Liver (tissue), 9 donors: ENCODE measurements around the gene CLEC10A. TPM values are rescaled to one million over a fixed set of nuclear protein-coding genes. Genes with fewer than 3 reads are reported as not detected.
A peak's percentile ranks its signal among the peaks of the same experiment; 100 is the strongest.

Experiments used
- DNase-seq: peaks from one replicate; pipeline ENCODE4 v3.0.0-alpha.2; 2017; ENCODE audit warnings: low spot score
- H3K27ac ChIP-seq, 2 donors: one replicate each; pipeline ENCODE4 v1.7.0; 2013; ENCODE audit warnings: inconsistent platforms in 2 of 2, low read length in 2 of 2, control low read depth in 1 of 2, low read depth in 1 of 2, mild to moderate bottlenecking in 1 of 2
- H3K27me3 ChIP-seq, 4 donors: one replicate each; pipeline versions ENCODE4 v1.6.1 to v1.7.0; 2013; ENCODE audit warnings: low read length in 3 of 4, inconsistent platforms in 1 of 4, mild to moderate bottlenecking in 1 of 4, moderate library complexity in 1 of 4; ENCODE audit not compliant: control insufficient read depth in 4 of 4, insufficient read depth in 4 of 4
- H3K36me3 ChIP-seq, 4 donors: one replicate each; pipeline versions ENCODE4 v1.6.1 to v1.7.0; 2013; ENCODE audit warnings: low read length in 3 of 4, mild to moderate bottlenecking in 3 of 4, low read depth in 1 of 4, moderate library complexity in 1 of 4; ENCODE audit not compliant: control insufficient read depth in 4 of 4, insufficient read depth in 3 of 4
- H3K4me1 ChIP-seq, 4 donors: one replicate each; pipeline versions ENCODE4 v1.6.1 to v1.7.0; 2013; ENCODE audit warnings: low read length in 3 of 4, mild to moderate bottlenecking in 3 of 4, moderate library complexity in 1 of 4; ENCODE audit not compliant: control insufficient read depth in 4 of 4, insufficient read depth in 4 of 4
- H3K4me3 ChIP-seq, 3 donors: one replicate each; pipeline versions ENCODE4 v1.6.1 to v1.7.0; 2013; ENCODE audit warnings: low read length in 3 of 3, control low read depth in 1 of 3, low read depth in 1 of 3, mild to moderate bottlenecking in 1 of 3
- H3K9ac ChIP-seq, 2 donors: one replicate each; pipeline ENCODE4 v1.7.0; 2013; ENCODE audit warnings: low read length in 2 of 2, mild to moderate bottlenecking in 2 of 2, moderate library complexity in 2 of 2, control low read depth in 1 of 2, low read depth in 1 of 2
- H3K9me3 ChIP-seq, 4 donors: one replicate each; pipeline versions ENCODE4 v1.6.1 to v1.7.0; 2013; ENCODE audit warnings: low read length in 3 of 4; ENCODE audit not compliant: control insufficient read depth in 4 of 4
- CTCF ChIP-seq: fragments of 150-350 bp; IDR thresholded peaks from 2 replicates; pipeline ENCODE4 v1.5.1; 2017; ENCODE audit warnings: improper control_type of control experiment, low read depth, low read length; ENCODE audit not compliant: missing input control
- EGR1 ChIP-seq, 2 donors: IDR thresholded peaks; 2 replicates each; pipeline ENCODE4 v1.6.1; 2016 to 2018; ENCODE audit warnings: antibody characterized with exemption in 2 of 2, low read depth in 2 of 2
- FOXA1 ChIP-seq: IDR thresholded peaks from 2 replicates; pipeline ENCODE4 v1.6.1; 2016; ENCODE audit warnings: antibody characterized with exemption
- FOXA2 ChIP-seq: IDR thresholded peaks from 2 replicates; pipeline ENCODE4 v1.6.1; 2016; ENCODE audit warnings: antibody characterized with exemption
- GABPA ChIP-seq, 2 donors: IDR thresholded peaks in 1 of 2; conservative IDR thresholded peaks in 1 of 2; 2 replicates each; pipeline ENCODE4 v1.6.1; 2016; ENCODE audit warnings: antibody characterized with exemption in 2 of 2, mild to moderate bottlenecking in 1 of 2, moderate library complexity in 1 of 2
- HNF4A ChIP-seq, 2 donors: conservative IDR thresholded peaks; 2 replicates each; pipeline ENCODE4 v1.6.1; 2016; ENCODE audit warnings: antibody characterized with exemption in 2 of 2, mild to moderate bottlenecking in 2 of 2
- HNF4G ChIP-seq: IDR thresholded peaks from 2 replicates; pipeline ENCODE4 v1.6.1; 2016; ENCODE audit warnings: antibody characterized with exemption
- JUND ChIP-seq, 2 donors: IDR thresholded peaks; 2 replicates each; pipeline ENCODE4 v1.6.1; 2016; ENCODE audit warnings: antibody characterized with exemption in 2 of 2
- MAX ChIP-seq: IDR thresholded peaks from 2 replicates; pipeline ENCODE4 v1.6.1; 2016; ENCODE audit warnings: antibody characterized with exemption
- NR2F2 ChIP-seq: IDR thresholded peaks from 2 replicates; pipeline ENCODE4 v1.6.1; 2016; ENCODE audit warnings: antibody characterized with exemption
- RAD21 ChIP-seq, 2 donors: IDR thresholded peaks; 2 replicates each; pipeline ENCODE4 v1.6.1; 2016; ENCODE audit warnings: antibody characterized with exemption in 2 of 2, mild to moderate bottlenecking in 2 of 2
- REST ChIP-seq: IDR thresholded peaks from 2 replicates; pipeline ENCODE4 v1.6.1; 2016; ENCODE audit warnings: antibody characterized with exemption, mild to moderate bottlenecking
- RXRA ChIP-seq, 2 donors: IDR thresholded peaks; 2 replicates each; pipeline ENCODE4 v1.6.1; 2017 to 2018; ENCODE audit warnings: antibody characterized with exemption in 2 of 2, mild to moderate bottlenecking in 1 of 2
- SP1 ChIP-seq: IDR thresholded peaks from 2 replicates; pipeline ENCODE4 v1.6.1; 2018; ENCODE audit warnings: antibody characterized with exemption, mild to moderate bottlenecking
- TAF1 ChIP-seq: conservative IDR thresholded peaks from 2 replicates; pipeline ENCODE4 v1.6.1; 2016; ENCODE audit warnings: antibody characterized with exemption, mild to moderate bottlenecking
- YY1 ChIP-seq: IDR thresholded peaks from 2 replicates; pipeline ENCODE4 v1.6.1; 2016; ENCODE audit warnings: antibody characterized with exemption, mild to moderate bottlenecking
- ZBTB33 ChIP-seq: IDR thresholded peaks from 2 replicates; pipeline ENCODE4 v1.6.1; 2016; ENCODE audit warnings: antibody characterized with exemption
- WGBS: extraction: QIAGEN DNeasy Blood & Tissue Kit; methylation state at CpG from one replicate; pipeline ENCODE4 v1.1.7; 2013; 5-methylcytosine and 5-hydroxymethylcytosine counted together
- polyA plus RNA-seq, 2 donors: library from polyadenylated mRNA; stranded (reverse) in 1 of 2; unstranded in 1 of 2; fragments of 200-250 nt in 1 of 2; fragments of >200 nt in 1 of 2; fragmentation: Nextera tagmentation in 1 of 2; extraction: Ambion mirVana in 1 of 2; gene quantifications; one replicate each; pipeline versions ENCODE4 v1.2.1 to v1.2.3, GENCODE V29; 2013 to 2015
- total RNA-seq, 2 donors: library from RNA; depleted of rRNA; stranded (reverse); fragments of >200 nt; gene quantifications; one replicate each; pipeline ENCODE4 v1.2.3, GENCODE V29; 2014
- TF ChIP-seq, protein P1 (sequence below): IDR thresholded peaks from 2 replicates; pipeline ENCODE4 v1.6.1; 2016; ENCODE audit warnings: antibody characterized with exemption
- donor health status: healthy.
- donor health status: healthy.
- donor health status: healthy.
- donor health status: healthy.
- donor health status: healthy.

Gene CLEC10A
- total and polyA plus RNA-seq, 4 donors, result 1.4 to 4.0 (median 3.4) TPM

GRCh38 chr17:7043497-7044198, 36.4 kb downstream of the CLEC10A start, which contains the start of gene SLC16A11:
Gene SLC16A11, minus strand, starts transcription at chr17:7044092. Its CDS starts 579 bp downstream, at chr17:7043513.
- Histone ChIP-seq H3K27me3 (no peaks in the 10 kb centered on the region), H3K27ac (peak within 1 kb of the TSS; percentile 11 to 37), H3K9ac (peak within 1 kb of the TSS in 1 of 2 donors; percentile 37), H3K4me1 (peaks cover 18 to 75% (median 46%) of the 10 kb centered on the region in 4 donors), H3K36me3 (no peaks in the 10 kb centered on the region), H3K4me3 (peak within 1 kb of the TSS; percentile 5 to 61 (median 21)), H3K9me3 (no peaks in the 10 kb centered on the region)
- DNase-seq, result peak; percentile 47
- TF ChIP-seq NR2F2 (no peak), TAF1 (no peak), JUND (IDR thresholded peaks at IDR 0.05) (no peak), EGR1 (IDR thresholded peaks at IDR 0.05; ENCODE audit: low read depth in 2 of 2) (no peak), REST (peak; percentile 36), RXRA (IDR thresholded peaks at IDR 0.05) (peak in 1 of 2 donors; percentile 3), ZBTB33 (no peak), SP1 (no peak), CTCF (no peak), YY1 (peak; percentile 19), HNF4G (no peak), FOXA1 (no peak), GABPA (IDR thresholded peaks at IDR 0.05 in 1 of 2, conservative IDR thresholded peaks at IDR 0.05 in 1 of 2) (no peak), FOXA2 (peak; percentile 37), MAX (peak; percentile 9), RAD21 (IDR thresholded peaks at IDR 0.05) (no peak), HNF4A (conservative IDR thresholded peaks at IDR 0.05) (peak in 1 of 2 donors; percentile 15)
- TF ChIP-seq, protein P1, sequence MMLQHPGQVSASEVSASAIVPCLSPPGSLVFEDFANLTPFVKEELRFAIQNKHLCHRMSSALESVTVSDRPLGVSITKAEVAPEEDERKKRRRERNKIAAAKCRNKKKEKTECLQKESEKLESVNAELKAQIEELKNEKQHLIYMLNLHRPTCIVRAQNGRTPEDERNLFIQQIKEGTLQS, result no peak
- 4% methylated on average over 58 of the region's 58 CpGs for WGBS
